ENCODE results near the gene IQCE. TPM values are rescaled to one million over a fixed set of nuclear protein-coding genes. Genes with fewer than 3 reads are reported as not detected.
A peak's percentile ranks its signal among the peaks of the same experiment; 100 is the strongest.

The IQCE gene
- total RNA-seq, 1 experiment from 2014 or later: 94.8 TPM

- BruUV-seq (replicated peaks): no TSS peak
- Mint-ChIP-seq H3K4me1 (ENCODE audit: low read depth, unreplicated experiment) (peaks cover 39% of the 10 kb centered on the region), H3K27me3 (ENCODE audit: unreplicated experiment) (no peaks in the 10 kb centered on the region), H3K27ac (ENCODE audit: unreplicated experiment) (no peak overlapping the region), H3K9me3 (ENCODE audit: low read depth, unreplicated experiment) (no peaks in the 10 kb centered on the region), H3K4me3 (ENCODE audit: low read depth, unreplicated experiment) (no peak overlapping the region), H3K36me3 (ENCODE audit: insufficient read depth, unreplicated experiment) (peaks cover 6% of the 10 kb centered on the region)
- no peak for TF ChIP-seq CTCF (IDR thresholded peaks at IDR 0.05; ENCODE audit: unreplicated experiment)
- CTCF ChIA-PET: interaction anchor here (0.6 to 1.5 kb wide), 4 partner anchors 9 to 317 kb away, joined by 3 read pairs; no protein-coding TSS in a partner anchor
- peak; percentile 64 for DNase-seq
- intact Hi-C loops (cut with micrococcal nuclease; ENCODE audit: unreplicated experiment): no loop called here
These were observed 47.6 kb upstream of the IQCE start for GRCh38 chr7:2510909-2511768.

GRCh38 chr7:2511769-2512168 lies 47.0 kb upstream of the IQCE start:
- H3K4me3 Mint-ChIP-seq (ENCODE audit: low read depth, unreplicated experiment): no peak overlapping the region
- H3K9me3 Mint-ChIP-seq (ENCODE audit: low read depth, unreplicated experiment): no peaks in the 10 kb centered on the region
- CTCF ChIA-PET: interaction anchor here (0.9 to 1.5 kb wide), 3 partner anchors 9 to 317 kb away, joined by 3 read pairs; no protein-coding TSS in a partner anchor
- H3K4me1 Mint-ChIP-seq (ENCODE audit: low read depth, unreplicated experiment): peaks cover 44% of the 10 kb centered on the region
- DNase-seq: no peak
- no peak for TF ChIP-seq CTCF (IDR thresholded peaks at IDR 0.05; ENCODE audit: unreplicated experiment)
- H3K27ac Mint-ChIP-seq (ENCODE audit: unreplicated experiment): no peak overlapping the region
- H3K27me3 Mint-ChIP-seq (ENCODE audit: unreplicated experiment): no peaks in the 10 kb centered on the region
- intact Hi-C loops (cut with micrococcal nuclease; ENCODE audit: unreplicated experiment): no loop called here
- BruUV-seq (replicated peaks): no TSS peak
- peaks cover 6% of the 10 kb centered on the region for H3K36me3 Mint-ChIP-seq (ENCODE audit: insufficient read depth, unreplicated experiment)

GRCh38 chr7:2512179-2512661 lies 46.6 kb upstream of the IQCE start:
- Mint-ChIP-seq H3K36me3 (ENCODE audit: insufficient read depth, unreplicated experiment) (peaks cover 10% of the 10 kb centered on the region), H3K9me3 (ENCODE audit: low read depth, unreplicated experiment) (no peaks in the 10 kb centered on the region), H3K4me3 (ENCODE audit: low read depth, unreplicated experiment) (no peak overlapping the region), H3K27me3 (ENCODE audit: unreplicated experiment) (no peaks in the 10 kb centered on the region), H3K4me1 (ENCODE audit: low read depth, unreplicated experiment) (peaks cover 46% of the 10 kb centered on the region), H3K27ac (ENCODE audit: unreplicated experiment) (no peak overlapping the region)
- intact Hi-C loops (cut with micrococcal nuclease; ENCODE audit: unreplicated experiment): no loop called here
- BruUV-seq (replicated peaks): no TSS peak
- DNase-seq: no peak
- TF ChIP-seq CTCF (IDR thresholded peaks at IDR 0.05; ENCODE audit: unreplicated experiment): no peak
- CTCF ChIA-PET: interaction anchor here (0.6 to 1.5 kb wide), 2 partner anchors 10 to 43 kb away, joined by 3 read pairs; no protein-coding TSS in a partner anchor

DNA sequence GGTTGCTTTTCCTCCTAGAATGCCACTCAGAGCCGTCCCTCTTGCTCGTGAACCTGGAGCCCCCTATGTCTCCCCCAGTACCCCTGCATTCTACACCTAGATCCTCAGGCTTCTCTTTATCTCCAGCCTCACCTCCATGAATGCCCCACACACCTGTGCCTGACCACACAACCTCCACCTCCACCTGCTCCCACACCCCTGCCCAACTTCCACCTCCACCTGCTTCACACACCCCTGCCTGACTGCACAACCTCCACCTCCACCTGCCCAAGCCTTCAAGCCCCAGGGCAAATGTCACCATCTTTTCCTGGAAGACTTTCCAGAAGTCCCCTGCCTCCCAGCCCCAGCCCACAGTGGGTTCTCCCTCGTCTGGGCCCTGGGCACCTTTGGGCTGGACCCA lies 46.1 kb upstream of the IQCE start:
- H3K27me3 Mint-ChIP-seq (ENCODE audit: unreplicated experiment): no peaks in the 10 kb centered on the region
- intact Hi-C loops (cut with micrococcal nuclease; ENCODE audit: unreplicated experiment): no loop called here
- H3K4me3 Mint-ChIP-seq (ENCODE audit: low read depth, unreplicated experiment): no peak overlapping the region
- CTCF ChIA-PET: interaction anchor here (0.6 to 1.5 kb wide), 2 partner anchors 11 to 44 kb away, joined by 3 read pairs; no protein-coding TSS in a partner anchor
- TF ChIP-seq CTCF (IDR thresholded peaks at IDR 0.05; ENCODE audit: unreplicated experiment): no peak
- H3K9me3 Mint-ChIP-seq (ENCODE audit: low read depth, unreplicated experiment): no peaks in the 10 kb centered on the region
- H3K4me1 Mint-ChIP-seq (ENCODE audit: low read depth, unreplicated experiment): peaks cover 51% of the 10 kb centered on the region
- DNase-seq: no peak
- BruUV-seq (replicated peaks): no TSS peak
- peaks cover 10% of the 10 kb centered on the region for H3K36me3 Mint-ChIP-seq (ENCODE audit: insufficient read depth, unreplicated experiment)
- H3K27ac Mint-ChIP-seq (ENCODE audit: unreplicated experiment): no peak overlapping the region

Data from Calu3 (cell line).